ENCODE measurements around the gene DDX5.

The DDX5 gene

GRCh38 chr17:64506201-64506575 is at the start of gene DDX5:
Gene DDX5, minus strand, starts transcription at chr17:64506289. Its CDS starts 170 bp downstream, at chr17:64506119.
- peak; percentile 97 for DNase-seq

DNA sequence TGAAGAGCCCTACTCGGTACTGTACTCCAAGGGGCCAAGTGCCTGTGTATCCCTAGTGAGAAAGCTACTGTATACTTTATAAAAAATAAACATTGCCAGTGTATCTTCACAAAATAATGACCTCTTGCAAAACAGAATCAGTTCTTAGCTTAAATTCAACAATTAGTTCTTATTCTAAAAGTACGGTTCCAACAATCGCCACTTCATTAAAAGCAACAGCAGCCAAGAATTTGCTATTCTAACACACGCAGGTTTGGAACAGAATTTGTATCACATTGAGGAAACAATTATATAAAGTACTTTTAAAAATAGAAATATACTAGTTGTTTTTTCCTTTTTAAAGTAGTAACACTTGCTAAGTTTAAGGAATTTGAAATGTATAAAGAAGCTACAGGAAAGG is 49.2 kb upstream of the DDX5 start:
- no peak for DNase-seq

DNA sequence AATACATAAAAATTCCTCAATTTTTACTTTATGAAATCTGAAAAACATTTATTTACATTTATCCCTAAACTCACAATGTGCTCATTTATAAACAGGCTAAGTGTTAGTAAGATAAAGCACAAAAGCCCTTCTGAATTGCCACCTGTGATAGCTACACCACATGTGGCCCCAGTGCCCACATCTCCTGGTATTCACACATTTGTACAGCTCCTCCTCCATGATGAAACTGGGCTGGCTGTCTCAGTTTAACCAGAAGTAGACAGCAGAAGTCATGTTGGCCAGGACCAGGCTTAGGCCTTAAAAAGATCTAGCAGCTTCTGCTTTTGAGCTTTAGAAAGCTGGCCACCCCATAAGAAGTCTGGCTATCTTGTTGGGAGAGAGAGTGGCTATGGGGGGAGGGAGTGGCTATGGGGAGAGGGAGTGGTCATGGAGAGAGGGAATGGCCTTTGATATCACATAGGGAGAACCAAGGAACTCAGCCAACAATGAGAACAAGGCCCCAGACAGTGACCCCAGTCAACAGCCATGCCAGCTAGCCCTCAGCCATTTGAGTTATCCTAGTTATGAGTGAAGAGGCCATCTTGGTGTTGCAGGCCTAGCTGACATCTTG is 48.0 kb upstream of the DDX5 start:
- peak; percentile 48 for DNase-seq

DNA sequence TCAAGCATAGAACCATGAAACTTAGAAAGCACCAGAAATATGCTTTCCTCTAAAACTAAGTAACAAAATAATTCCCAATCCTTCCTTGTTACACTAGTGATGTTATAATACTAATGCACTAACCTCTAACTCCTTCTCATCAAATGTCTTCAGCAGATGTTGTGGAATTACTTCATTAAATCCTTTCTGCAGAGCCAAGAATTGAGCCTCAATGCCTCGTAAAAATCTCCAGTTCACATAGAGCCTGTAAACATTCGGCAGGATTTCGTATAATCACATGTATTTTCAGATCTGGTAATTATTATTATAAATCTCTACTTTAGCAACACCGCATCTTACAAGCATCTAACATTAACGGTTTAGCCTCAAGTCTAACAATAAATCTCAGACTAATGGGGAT is 45.4 kb upstream of the DDX5 start:
- DNase-seq = no peak

- DNase-seq = no peak
These were observed 41.2 kb upstream of the DDX5 start for GRCh38 chr17:64547319-64547718.

DNA sequence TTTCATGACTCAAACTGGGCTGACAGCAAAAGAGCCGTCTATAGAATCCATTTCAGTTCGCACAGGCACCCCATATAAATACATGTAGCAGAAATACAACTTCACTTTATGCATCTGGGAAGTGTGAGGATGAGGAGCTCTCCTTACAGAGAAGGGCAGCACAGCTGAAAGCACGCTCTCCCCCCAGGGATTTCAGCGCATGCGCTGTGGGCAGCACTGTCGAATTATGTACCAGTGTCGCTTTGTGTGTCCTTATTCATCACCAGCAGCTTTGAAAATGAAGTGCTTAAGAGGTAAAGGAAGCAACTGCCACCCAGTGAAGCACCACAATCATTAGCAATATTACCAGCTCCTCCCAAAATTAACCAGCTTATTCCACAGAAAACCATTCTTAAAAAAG is 40.6 kb upstream of the DDX5 start:
- no peak for DNase-seq

- no peak for DNase-seq
These were observed 38.7 kb upstream of the DDX5 start for GRCh38 chr17:64544742-64545141.

DNA sequence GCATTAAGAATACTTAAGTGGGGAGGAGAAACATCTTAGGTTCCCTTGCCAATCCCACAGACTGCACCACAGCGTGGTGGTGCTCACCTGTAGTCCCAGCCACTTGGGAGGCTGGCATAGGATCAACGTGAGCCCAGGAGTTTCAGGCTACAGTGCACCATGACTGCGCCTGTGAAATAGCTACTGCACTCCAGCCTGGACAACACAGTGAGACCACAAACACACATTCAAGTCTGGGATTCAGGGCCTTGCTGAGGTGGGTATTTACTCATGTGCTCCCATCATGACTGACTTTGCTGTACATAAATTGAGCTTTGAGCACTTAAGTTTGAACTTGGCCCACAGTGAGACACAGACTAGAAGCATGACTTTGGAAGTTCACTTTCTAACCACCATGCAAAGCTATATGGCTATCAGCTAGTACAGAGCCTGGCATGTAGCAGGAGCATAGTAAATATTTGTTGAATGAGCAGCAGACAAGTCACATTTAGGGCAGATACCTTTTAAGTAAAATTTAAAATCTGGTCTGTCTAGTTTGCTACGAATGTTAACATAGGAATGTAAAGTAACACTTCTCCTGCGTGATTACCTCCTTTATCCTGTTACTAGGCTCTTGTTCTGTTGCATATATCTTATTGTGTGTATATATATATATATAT is 34.2 kb upstream of the DDX5 start:
- DNase-seq = no peak

DNA sequence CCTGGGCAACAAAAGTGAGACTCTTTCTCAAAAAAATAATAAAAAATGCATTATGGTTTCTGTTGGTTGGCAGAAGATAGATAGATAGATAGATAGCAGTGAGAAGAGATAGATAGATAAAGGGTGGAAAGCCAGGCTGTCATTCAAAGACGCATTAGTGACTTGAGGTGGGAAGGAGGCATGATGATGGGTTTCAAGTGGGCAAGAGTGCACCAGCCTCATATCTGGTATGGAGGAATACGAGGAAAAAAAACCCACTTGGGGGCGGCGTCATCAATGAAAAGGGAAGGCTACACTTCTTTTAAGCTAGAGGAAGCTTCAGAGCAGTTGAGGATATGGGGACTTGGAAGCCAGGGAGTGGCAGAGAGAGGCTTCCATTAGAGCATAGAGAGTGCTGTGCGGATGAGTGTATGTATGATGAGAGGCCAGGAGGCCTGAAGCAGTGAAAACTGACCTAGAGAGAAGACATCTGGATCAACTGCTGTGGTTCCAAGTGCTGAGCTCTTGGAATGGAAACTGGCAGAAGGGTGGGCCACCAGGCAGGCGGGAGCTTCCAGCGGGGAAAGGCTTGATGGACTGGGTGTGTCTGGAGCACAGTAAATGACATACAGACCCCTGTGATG is 32.5 kb upstream of the DDX5 start:
- DNase-seq = no peak

DNA sequence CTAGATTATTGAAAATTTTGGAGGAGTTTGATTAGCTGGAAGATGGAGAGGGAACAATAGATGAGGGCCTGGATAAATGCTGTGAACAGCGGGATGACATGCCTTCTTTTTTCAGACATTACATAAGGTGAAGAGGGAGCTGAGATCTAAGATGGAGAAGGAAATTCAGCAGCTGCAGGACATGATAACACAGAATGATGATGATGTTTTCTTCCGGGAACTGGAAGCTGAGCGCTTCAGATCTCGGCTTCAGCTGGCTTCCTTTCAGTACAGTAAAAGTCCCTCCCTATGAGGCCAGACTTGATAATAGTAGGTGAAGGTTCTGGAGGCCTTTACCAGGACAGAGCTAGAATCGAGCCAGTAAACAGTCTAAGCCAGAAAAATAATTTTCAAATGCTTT is 31.4 kb upstream of the DDX5 start:
- no peak for DNase-seq

DNA sequence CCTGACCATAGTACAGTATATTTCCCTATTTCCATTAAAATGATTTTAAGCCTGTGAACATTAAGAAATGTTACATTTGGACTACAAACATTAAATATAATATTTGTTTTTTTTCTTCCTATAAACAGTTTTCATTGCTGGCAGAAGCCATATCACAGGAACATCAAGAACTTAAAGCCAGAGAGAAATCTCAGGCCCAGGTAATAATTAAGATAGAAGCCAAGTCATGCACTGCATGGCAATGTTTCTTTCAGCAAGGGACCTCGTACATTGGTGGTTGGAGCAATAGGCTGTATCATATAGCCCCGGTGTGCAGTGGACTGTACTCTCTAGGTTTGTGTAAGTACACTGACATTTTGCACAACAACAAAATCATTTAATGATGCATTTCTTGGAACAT is 30.8 kb upstream of the DDX5 start:
- DNase-seq = no peak

- DNase-seq = no peak
These were observed 29.3 kb upstream of the DDX5 start for GRCh38 chr17:64535357-64535756.

GRCh38 chr17:64534187-64534586 is 28.1 kb upstream of the DDX5 start:
- peak; percentile 39 for DNase-seq

GRCh38 chr17:64533784-64534183 is 27.7 kb upstream of the DDX5 start:
- DNase-seq = no peak

- no peak for DNase-seq
These were observed 26.3 kb upstream of the DDX5 start for GRCh38 chr17:64532409-64532808.

- DNase-seq = no peak
These were observed 25.9 kb upstream of the DDX5 start for GRCh38 chr17:64531955-64532371.

DNA sequence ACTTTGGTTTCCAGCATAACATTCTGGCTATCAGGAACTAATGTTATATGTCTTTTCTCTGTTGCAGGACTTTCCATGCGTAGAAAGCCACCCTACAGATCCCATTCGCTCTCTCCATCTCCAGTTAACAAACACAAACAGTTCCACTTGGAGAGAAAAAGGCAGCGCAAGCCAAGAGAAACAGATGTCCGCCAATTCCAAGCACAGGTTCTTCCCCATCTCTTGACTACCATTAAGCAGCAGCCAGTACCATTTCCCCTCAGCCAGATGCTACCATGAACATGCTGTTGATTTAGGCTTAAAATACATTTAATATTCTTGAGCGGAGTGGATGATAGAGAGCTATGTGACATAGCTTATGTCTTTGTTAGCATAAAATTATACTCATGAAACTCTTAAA is 23.1 kb upstream of the DDX5 start:
- no peak for DNase-seq

- DNase-seq = no peak
These were observed 21.8 kb upstream of the DDX5 start for GRCh38 chr17:64527914-64528313.

DNA sequence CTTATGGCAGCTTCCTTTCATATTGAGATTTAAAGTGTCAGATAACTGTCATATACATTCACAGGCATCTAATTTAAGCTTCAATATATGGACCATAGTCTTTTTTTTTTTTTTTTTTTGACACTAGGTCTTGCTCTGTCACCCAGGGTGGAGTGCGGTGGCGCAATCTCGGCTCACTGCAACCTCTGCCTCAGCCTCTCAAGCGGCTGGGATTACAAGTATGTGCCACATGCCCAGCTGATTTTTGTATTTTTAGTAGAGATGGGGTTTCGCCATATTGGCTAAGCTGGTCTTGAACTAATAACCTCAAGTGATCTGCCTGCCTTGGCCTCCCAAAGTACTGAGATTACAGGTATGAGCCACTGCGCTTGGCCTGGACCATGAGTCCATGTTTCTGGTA is 14.3 kb upstream of the DDX5 start:
- peak; percentile 81 for DNase-seq

- no peak for DNase-seq
These were observed 13.5 kb upstream of the DDX5 start for GRCh38 chr17:64519601-64520000.

GRCh38 chr17:64515829-64516228 is 9.7 kb upstream of the DDX5 start:
- no peak for DNase-seq

DNA sequence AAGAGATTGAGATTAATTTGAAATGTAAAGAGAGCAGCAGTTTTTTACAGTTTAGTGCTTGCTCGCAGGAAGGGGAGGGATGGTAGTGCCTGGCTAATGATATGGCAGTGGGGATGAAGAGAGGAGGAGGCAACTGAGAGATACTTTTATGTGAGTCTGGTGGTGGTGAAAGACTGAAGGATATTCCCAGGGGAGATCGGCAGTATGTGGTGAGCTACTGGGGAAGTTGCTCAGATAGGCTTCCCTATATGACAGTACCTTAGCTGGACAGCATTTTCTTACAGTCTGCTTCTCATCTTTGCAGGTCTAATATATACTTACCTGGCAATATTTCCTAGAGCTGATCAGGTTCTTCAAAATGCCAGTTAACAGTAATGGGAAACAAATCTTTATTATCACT is 9.3 kb upstream of the DDX5 start:
- no peak for DNase-seq

DNA sequence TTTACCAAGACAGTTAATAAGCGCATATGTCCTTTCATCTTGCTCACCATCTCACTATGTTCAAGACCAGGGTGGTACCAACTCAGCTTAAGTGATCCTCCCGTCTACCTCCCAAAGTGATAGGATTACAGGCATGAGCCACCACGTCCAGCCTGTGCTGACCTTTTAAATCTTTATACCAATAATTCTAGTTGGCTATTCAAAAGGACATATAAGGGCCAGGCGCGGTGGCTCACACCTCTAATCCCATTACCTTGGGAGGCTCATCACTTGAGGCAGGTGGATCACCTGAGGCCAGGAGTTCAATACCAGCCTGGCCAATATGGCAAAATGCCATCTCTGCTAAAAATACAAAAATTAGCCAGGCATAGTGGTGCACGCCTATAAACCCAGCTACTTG is 3.1 kb upstream of the DDX5 start:
- no peak for DNase-seq

- DNase-seq = no peak
These were observed 2.6 kb upstream of the DDX5 start for GRCh38 chr17:64508683-64509082.

DNA sequence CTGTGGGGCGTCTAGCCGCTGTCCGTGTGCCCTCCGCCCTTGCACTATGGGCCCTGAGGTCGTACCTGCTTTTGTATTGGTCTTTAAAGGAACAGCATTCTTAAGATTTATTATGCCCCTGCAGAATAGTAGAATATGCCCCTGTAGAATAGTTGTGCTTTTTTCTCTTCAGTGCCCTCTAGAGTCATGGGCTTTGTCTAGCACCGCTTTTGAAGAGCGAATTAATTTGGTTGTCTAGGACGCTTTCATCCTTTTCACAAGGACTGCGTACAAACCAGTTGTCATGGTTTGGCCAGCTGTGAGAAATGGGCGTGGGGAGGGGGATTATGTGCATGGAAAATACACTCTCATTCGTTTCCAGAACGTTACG is 1.3 kb upstream of the DDX5 start:
- DNase-seq = peak; percentile 68
